ENCODE measurements around the gene C4orf50. TPM values are rescaled to one million over a fixed set of nuclear protein-coding genes. Genes with fewer than 3 reads are reported as not detected.

The C4orf50 gene
- total RNA-seq, 2 donors from 2014 or later: not detected

DNA sequence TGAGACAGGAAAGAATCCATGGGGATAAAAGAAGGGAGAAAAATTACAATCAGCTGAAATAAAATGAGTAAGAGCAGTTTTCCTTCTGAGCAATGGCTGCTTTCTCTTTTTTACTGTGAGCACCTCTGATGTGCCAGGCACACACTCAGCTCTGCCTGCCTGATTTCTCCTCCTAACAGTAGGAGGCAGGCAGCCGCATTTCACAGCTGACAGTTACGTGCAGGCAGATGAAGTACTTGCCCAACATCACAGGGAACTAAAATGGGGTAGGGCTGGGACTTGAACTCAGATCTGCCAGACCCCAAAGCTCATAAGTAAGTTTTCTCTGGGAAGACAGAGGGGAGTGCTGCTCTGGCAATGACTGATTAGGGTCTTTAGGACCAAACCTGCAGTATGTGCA, 54.6 kb downstream of the C4orf50 start:
- DNase-seq (ENCODE audit: low spot score): no peak
- Histone ChIP-seq H3K4me1 (no peaks in the 10 kb centered on the region), H3K4me3 (no peak overlapping the region), H3K36me3 (no peaks in the 10 kb centered on the region), H3K27ac (no peak overlapping the region), H3K27me3 (no peaks in the 10 kb centered on the region), H3K9me3 (no peaks in the 10 kb centered on the region)
- TF ChIP-seq, protein P1, sequence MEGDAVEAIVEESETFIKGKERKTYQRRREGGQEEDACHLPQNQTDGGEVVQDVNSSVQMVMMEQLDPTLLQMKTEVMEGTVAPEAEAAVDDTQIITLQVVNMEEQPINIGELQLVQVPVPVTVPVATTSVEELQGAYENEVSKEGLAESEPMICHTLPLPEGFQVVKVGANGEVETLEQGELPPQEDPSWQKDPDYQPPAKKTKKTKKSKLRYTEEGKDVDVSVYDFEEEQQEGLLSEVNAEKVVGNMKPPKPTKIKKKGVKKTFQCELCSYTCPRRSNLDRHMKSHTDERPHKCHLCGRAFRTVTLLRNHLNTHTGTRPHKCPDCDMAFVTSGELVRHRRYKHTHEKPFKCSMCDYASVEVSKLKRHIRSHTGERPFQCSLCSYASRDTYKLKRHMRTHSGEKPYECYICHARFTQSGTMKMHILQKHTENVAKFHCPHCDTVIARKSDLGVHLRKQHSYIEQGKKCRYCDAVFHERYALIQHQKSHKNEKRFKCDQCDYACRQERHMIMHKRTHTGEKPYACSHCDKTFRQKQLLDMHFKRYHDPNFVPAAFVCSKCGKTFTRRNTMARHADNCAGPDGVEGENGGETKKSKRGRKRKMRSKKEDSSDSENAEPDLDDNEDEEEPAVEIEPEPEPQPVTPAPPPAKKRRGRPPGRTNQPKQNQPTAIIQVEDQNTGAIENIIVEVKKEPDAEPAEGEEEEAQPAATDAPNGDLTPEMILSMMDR (IDR thresholded peaks at IDR 0.05): no peak

DNA sequence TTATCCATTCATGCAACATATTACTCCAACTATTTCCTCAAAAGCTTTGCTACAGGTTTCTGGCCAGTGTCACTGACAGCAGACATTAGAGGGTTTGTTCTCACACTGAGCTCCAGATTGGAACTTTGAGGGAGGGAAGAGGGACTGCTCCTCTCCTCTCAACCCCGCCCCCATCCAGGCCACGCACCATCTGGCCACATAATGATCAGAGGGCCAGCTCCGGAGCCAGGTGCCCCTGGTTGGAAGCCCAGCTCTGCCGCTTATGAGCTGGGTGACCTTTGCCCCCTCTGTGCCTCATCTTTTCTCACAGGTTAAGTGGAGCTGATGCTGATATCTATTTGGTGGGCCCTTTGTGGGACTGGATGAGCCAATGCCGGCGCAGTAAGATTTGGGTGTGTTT, 55.8 kb downstream of the C4orf50 start:
- no peak for DNase-seq (ENCODE audit: low spot score)
- TF ChIP-seq, protein P1 (IDR thresholded peaks at IDR 0.05): no peak
- H3K9me3 ChIP-seq: no peaks in the 10 kb centered on the region
- no peak overlapping the region for H3K4me3 ChIP-seq
- no peaks in the 10 kb centered on the region for H3K36me3 ChIP-seq
- H3K27ac ChIP-seq: no peak overlapping the region
- no peaks in the 10 kb centered on the region for H3K27me3 ChIP-seq
- H3K4me1 ChIP-seq: no peaks in the 10 kb centered on the region

DNA sequence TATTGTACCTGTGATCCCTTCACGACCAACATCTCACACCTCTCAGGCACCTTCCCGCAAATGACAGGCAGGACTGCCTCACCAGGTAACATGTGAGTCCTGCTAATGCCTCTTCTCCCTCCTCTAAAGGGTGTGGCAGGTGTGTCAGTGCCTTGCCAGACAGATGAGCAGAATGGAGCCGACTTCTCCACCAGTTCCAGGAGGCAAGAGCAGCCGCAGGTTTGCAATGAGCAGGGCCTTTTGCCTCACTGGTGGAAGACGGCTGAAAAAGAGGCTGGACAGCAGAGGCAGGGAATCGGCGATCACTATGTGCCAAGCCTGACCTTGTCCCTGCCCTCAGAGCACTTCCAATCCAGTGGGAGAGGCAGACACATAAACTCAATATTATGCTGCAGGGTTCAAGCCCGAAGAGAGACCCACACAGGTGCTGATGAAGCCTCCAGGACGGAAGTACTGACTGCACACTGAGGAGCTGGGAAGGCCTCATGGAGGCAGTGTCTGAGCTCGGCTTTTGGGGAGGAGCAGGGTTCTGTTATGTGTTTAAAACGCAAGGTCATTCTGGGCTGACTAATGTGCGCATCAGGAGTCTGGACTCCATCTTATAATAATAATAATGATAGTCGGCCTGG, 57.9 kb downstream of the C4orf50 start:
- Histone ChIP-seq H3K4me1 (no peaks in the 10 kb centered on the region), H3K36me3 (no peaks in the 10 kb centered on the region), H3K4me3 (no peak overlapping the region), H3K9me3 (no peaks in the 10 kb centered on the region), H3K27ac (no peak overlapping the region), H3K27me3 (no peaks in the 10 kb centered on the region)
- TF ChIP-seq, protein P1 (IDR thresholded peaks at IDR 0.05): no peak
- DNase-seq (ENCODE audit: low spot score): no peak

DNA sequence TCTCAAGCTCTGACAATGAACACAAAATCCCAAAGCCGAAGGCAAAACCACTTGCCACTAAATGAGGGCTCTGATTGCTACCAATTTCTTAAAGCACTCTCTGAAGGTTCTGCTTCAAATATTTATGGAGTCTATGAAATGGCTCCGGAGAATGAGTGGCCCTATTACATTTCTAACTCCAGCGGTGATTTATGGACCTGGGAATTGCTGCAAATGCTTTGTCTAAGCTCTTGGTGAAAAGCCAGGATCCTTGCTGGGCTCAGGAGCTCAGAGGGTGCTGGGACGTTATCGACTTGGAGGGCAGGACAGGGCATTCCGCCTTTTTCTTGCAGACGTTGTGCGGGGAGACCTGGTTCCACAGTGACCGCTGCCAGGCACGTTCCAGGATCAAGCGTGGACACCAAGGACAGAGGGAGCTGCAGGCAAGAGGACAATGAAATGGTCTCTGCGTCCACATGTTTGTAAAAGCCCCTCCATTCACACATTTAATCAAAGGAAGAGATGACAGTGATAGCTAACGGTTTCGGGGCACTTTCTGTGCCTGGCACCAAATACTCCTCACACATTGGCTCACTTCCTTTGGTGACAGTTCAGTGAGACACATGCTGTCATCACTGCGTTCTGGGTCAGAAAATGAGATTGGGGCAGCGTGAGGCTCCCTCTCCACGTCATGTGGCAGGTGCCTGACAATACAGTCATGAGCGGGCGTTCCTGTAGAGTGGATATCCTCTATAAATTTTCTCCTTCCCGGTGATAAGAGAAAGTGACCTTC, 58.8 kb downstream of the C4orf50 start:
- Histone ChIP-seq H3K9me3 (no peaks in the 10 kb centered on the region), H3K4me1 (no peaks in the 10 kb centered on the region), H3K36me3 (no peaks in the 10 kb centered on the region), H3K27ac (no peak overlapping the region), H3K27me3 (no peaks in the 10 kb centered on the region), H3K4me3 (no peak overlapping the region)
- TF ChIP-seq, protein P1 (IDR thresholded peaks at IDR 0.05): no peak
- no peak for DNase-seq (ENCODE audit: low spot score)

DNA sequence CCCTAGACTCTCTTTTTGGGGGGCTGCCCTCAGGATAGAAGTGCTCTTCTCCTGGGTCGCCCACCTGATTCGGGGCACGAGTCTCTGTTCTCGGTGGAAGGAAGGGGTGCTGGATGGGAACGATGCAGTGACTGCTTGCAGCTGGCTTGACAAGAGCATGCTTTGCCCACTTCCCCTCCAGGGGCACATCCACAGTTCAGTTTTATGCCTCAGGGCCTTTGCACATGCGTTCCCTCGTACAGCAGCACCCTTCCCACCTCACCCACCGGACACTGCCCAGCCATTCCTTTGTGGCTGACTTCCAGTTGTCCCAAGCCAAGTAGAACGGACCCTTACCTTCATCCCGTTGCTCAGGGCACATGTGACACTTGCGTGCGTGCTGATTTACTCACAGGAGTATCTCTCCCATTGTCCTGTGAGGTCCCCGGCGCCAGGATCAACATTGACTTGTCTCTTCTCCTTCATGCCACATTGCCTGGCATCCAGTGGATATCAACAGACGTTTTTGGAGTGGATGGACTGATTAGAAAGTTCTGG, 60.0 kb downstream of the C4orf50 start:
- H3K9me3 ChIP-seq: no peaks in the 10 kb centered on the region
- H3K4me3 ChIP-seq: no peak overlapping the region
- no peaks in the 10 kb centered on the region for H3K36me3 ChIP-seq
- H3K4me1 ChIP-seq: no peaks in the 10 kb centered on the region
- TF ChIP-seq, protein P1 (IDR thresholded peaks at IDR 0.05): no peak
- no peak overlapping the region for H3K27ac ChIP-seq
- DNase-seq (ENCODE audit: low spot score): no peak
- H3K27me3 ChIP-seq: no peaks in the 10 kb centered on the region
